IPS-15b (cell line): ENCODE measurements around the gene WASHC2C.
"Not testable (repeated sequence)": the region's sequence is repeated elsewhere in the genome, so short reads cannot be mapped to it uniquely, and the experiment has no call there.

Experiments
- H3K27me3 ChIP-seq: one replicate; pipeline ENCODE4 v1.6.1; 2013; ENCODE audit warnings: low read length; ENCODE audit not compliant: control insufficient read depth, insufficient read depth
- H3K36me3 ChIP-seq: one replicate; pipeline ENCODE4 v1.6.1; 2013; ENCODE audit warnings: low read length; ENCODE audit not compliant: control insufficient read depth, insufficient read depth
- H3K4me1 ChIP-seq: one replicate; pipeline ENCODE4 v1.6.1; 2013; ENCODE audit warnings: mild to moderate bottlenecking, low read length; ENCODE audit not compliant: control insufficient read depth, insufficient read depth
- H3K4me3 ChIP-seq: one replicate; pipeline ENCODE4 v1.5.1; 2013; ENCODE audit warnings: low read depth, low read length
- H3K9ac ChIP-seq: one replicate; pipeline ENCODE4 v1.6.1; 2013; ENCODE audit warnings: low read depth, mild to moderate bottlenecking, low read length
- H3K9me3 ChIP-seq: one replicate; pipeline ENCODE4 v1.6.1; 2013; ENCODE audit warnings: mild to moderate bottlenecking, low read length; ENCODE audit not compliant: control insufficient read depth, insufficient read depth

WASHC2C gene

GRCh38 chr10:45817130-45817859 lies 90.2 kb downstream of the WASHC2C start:
- Histone ChIP-seq H3K4me3 (no peak overlapping the region), H3K27me3 (no peaks in the 10 kb centered on the region), H3K4me1 (no peaks in the 10 kb centered on the region), H3K36me3 (no peaks in the 10 kb centered on the region), H3K9ac (no peak overlapping the region), H3K9me3 (no peaks in the 10 kb centered on the region)

GRCh38 chr10:45817912-45818311 lies 90.8 kb downstream of the WASHC2C start:
- no peaks in the 10 kb centered on the region for H3K4me1 ChIP-seq
- H3K36me3 ChIP-seq = no peaks in the 10 kb centered on the region

GRCh38 chr10:45819552-45819951 lies 92.5 kb downstream of the WASHC2C start:
- no peaks in the 10 kb centered on the region for H3K27me3 ChIP-seq
- no peak overlapping the region for H3K4me3 ChIP-seq
- H3K9me3 ChIP-seq = no peaks in the 10 kb centered on the region
- no peaks in the 10 kb centered on the region for H3K36me3 ChIP-seq
- H3K4me1 ChIP-seq = no peaks in the 10 kb centered on the region
- no peak overlapping the region for H3K9ac ChIP-seq

More at GRCh38 chr10:45817912-45818311, 90.8 kb downstream of the WASHC2C start:
- H3K27me3 ChIP-seq = no peaks in the 10 kb centered on the region
- H3K9me3 ChIP-seq = no peaks in the 10 kb centered on the region
- no peak overlapping the region for H3K4me3 ChIP-seq
- H3K9ac ChIP-seq = no peak overlapping the region

GRCh38 chr10:45820107-45820830 lies 93.2 kb downstream of the WASHC2C start:
- H3K36me3 ChIP-seq, H3K9ac ChIP-seq, H3K4me3 ChIP-seq, H3K4me1 ChIP-seq, H3K9me3 ChIP-seq, H3K27me3 ChIP-seq: not testable (repeated sequence)

GRCh38 chr10:45822918-45823317 lies 95.9 kb downstream of the WASHC2C start:
- H3K27me3 ChIP-seq, H3K4me1 ChIP-seq, H3K9me3 ChIP-seq, H3K9ac ChIP-seq, H3K36me3 ChIP-seq, H3K4me3 ChIP-seq: not testable (repeated sequence)
